Right cardiac atrium (tissue), 5 donors: ENCODE results near the gene H3-3A. TPM values are rescaled to one million over a fixed set of nuclear protein-coding genes. Genes with fewer than 3 reads are reported as not detected.

Experiments used
- ATAC-seq, 2 donors: fragments of 200-7000 bp; cut with Tn5 transposase; one replicate each; pipeline versions ENCODE4 v1.8.0 to v1.9.1; 2020; ENCODE audit warnings: moderate library complexity in 2 of 2, mild to moderate bottlenecking in 1 of 2
- DNase-seq, 3 donors: peaks; one replicate each; pipeline ENCODE4 v3.0.0-alpha.2; 2020
- H3K27ac ChIP-seq: one replicate; pipeline ENCODE4 v1.5.1; 2013; ENCODE audit warnings: mild to moderate bottlenecking, low read length, control low read depth, moderate library complexity
- H3K27me3 ChIP-seq: one replicate; pipeline ENCODE4 v1.6.1; 2013; ENCODE audit not compliant: control insufficient read depth, insufficient read depth
- H3K4me1 ChIP-seq: one replicate; pipeline ENCODE4 v1.6.1; 2013; ENCODE audit warnings: low read length; ENCODE audit not compliant: control insufficient read depth, insufficient read depth
- H3K4me3 ChIP-seq: one replicate; pipeline ENCODE4 v1.5.1; 2013; ENCODE audit warnings: low read length, control low read depth
- H3K9me3 ChIP-seq: one replicate; pipeline ENCODE4 v1.6.1; 2013; ENCODE audit warnings: low read length; ENCODE audit not compliant: control insufficient read depth
- WGBS: extraction: QIAGEN DNeasy Blood & Tissue Kit; methylation state at CpG from one replicate; pipeline ENCODE4 v1.1.7; 2013; 5-methylcytosine and 5-hydroxymethylcytosine counted together
- intact Hi-C, 4 donors: fragments of 100-400 bp; cut with DNase I; formaldehyde crosslinking; loops; one replicate each; pipeline versions ENCODE4 v1.11.0 to v1.14.0; 2022 to 2023
- long read RNA-seq, 4 donors: library from polyadenylated mRNA; unstranded; transcript quantifications; one replicate each; pipeline ENCODE4 v2.0.0, GENCODE V29; 2020 to 2021
- polyA plus RNA-seq: library from polyadenylated mRNA; stranded (reverse); fragments of 200-250 nt; gene quantifications from one replicate; pipeline ENCODE4 v1.2.3, GENCODE V29; 2013
- total RNA-seq, 4 donors: library from RNA; stranded (reverse); fragmentation: NEBNext Ultra II Directional; extraction: Animal tissue kit (Norgen Biotek cat#: 25700); gene quantifications; one replicate each; pipeline ENCODE4 v1.2.1, GENCODE V29; 2021
- donor health status: healthy with polysubstance abuse.
- donor health status: DM: no; HTN: yes; CAD: no.
- donor health status: DM: no; HTN: no; CAD: no.
- donor health status: DM: no; HTN: yes; CAD: no; lungs with severe emphysema.
- donor health status: DM: yes; HTN: yes; CAD: no.

H3-3A gene
- 100 to 1,000 TPM; 304 to 344 (median 328) TPM for total RNA-seq
- 557 TPM for polyA plus RNA-seq
- long read RNA-seq, donor 1, transcript H3F3A-201 (3 exons, 1,308 nt) = minor isoform, 6 of 106 reads
- long read RNA-seq, donor 1, transcript H3F3A-203 (4 exons, 1,088 nt) = major isoform, 82 of 106 reads
- long read RNA-seq, donor 1, partial matches to known transcripts = 15 of 106 reads
- long read RNA-seq, donor 1, other reads (novel, unspliced or antisense) = 3 of 106 reads
- long read RNA-seq, donor 2, transcript H3F3A-203 (4 exons, 1,088 nt) = major isoform, 120 of 128 reads
- long read RNA-seq, donor 2, partial matches to known transcripts = 1 of 128 reads
- long read RNA-seq, donor 2, other reads (novel, unspliced or antisense) = 6 of 128 reads
- long read RNA-seq, donor 3, transcript H3F3A-203 (4 exons, 1,088 nt) = major isoform, 109 of 117 reads
- long read RNA-seq, donor 3, partial matches to known transcripts = 1 of 117 reads
- long read RNA-seq, donor 3, other reads (novel, unspliced or antisense) = 4 of 117 reads
- long read RNA-seq, donor 4, transcript H3F3A-203 (4 exons, 1,088 nt) = major isoform, 103 of 106 reads
- long read RNA-seq, donor 4, partial matches to known transcripts = 0 of 106 reads
- long read RNA-seq, donor 4, other reads (novel, unspliced or antisense) = 3 of 106 reads

GRCh38 chr1:226062558-226063223 is at the start of gene H3-3A:
H3-3A (plus strand) TSS chr1:226062716; CDS start chr1:226064352, 1,636 bp downstream.
- under 1% methylated on average over 78 of the region's 78 CpGs for WGBS
- H3K4me3 ChIP-seq = peak within 1 kb of the TSS; percentile 96
- H3K4me1 ChIP-seq = no peaks in the 10 kb centered on the region
- peak within 1 kb of the TSS; percentile 100 for H3K27ac ChIP-seq
- ATAC-seq = peak; percentile 95
- H3K9me3 ChIP-seq = no peaks in the 10 kb centered on the region
- DNase-seq = peak; percentile 99 to 100 (median 100)
- intact Hi-C loops = loop anchor here in 3 of 4 donors (2.0 to 10.0 kb wide), 4 partner anchors 60 to 132 kb away; no protein-coding TSS in a partner anchor
- no peaks in the 10 kb centered on the region for H3K27me3 ChIP-seq

- no peaks in the 10 kb centered on the region for H3K27me3 ChIP-seq
- no peak for DNase-seq
- 59% methylated on average over 6 of the region's 6 CpGs for WGBS
- H3K4me3 ChIP-seq = no peak overlapping the region
- ATAC-seq = no peak
- intact Hi-C loops = no loop called here
- H3K9me3 ChIP-seq = no peaks in the 10 kb centered on the region
- no peak overlapping the region for H3K27ac ChIP-seq
- H3K4me1 ChIP-seq = no peaks in the 10 kb centered on the region
Measured at GRCh38 chr1:226017070-226017469, 45.4 kb upstream of the H3-3A start.

GRCh38 chr1:226019572-226019971 is 42.9 kb upstream of the H3-3A start:
- H3K27ac ChIP-seq = no peak overlapping the region
- H3K4me3 ChIP-seq = no peak overlapping the region
- H3K4me1 ChIP-seq = no peaks in the 10 kb centered on the region
- 93% methylated on average over 1 of the region's 1 CpG for WGBS
- ATAC-seq (no peak), DNase-seq (no peak)
- H3K9me3 ChIP-seq = no peaks in the 10 kb centered on the region
- intact Hi-C loops = no loop called here
- no peaks in the 10 kb centered on the region for H3K27me3 ChIP-seq

- H3K4me3 ChIP-seq = no peak overlapping the region
- ATAC-seq (no peak), DNase-seq (no peak)
- intact Hi-C loops = no loop called here
- no peaks in the 10 kb centered on the region for H3K4me1 ChIP-seq
- 59% methylated on average over 3 of the region's 3 CpGs for WGBS
- no peaks in the 10 kb centered on the region for H3K9me3 ChIP-seq
- H3K27me3 ChIP-seq = no peaks in the 10 kb centered on the region
- no peak overlapping the region for H3K27ac ChIP-seq
Measured at GRCh38 chr1:226021401-226021800, 41.1 kb upstream of the H3-3A start.

- H3K27me3 ChIP-seq = no peaks in the 10 kb centered on the region
- no peak for DNase-seq
- no peak overlapping the region for H3K4me3 ChIP-seq
- intact Hi-C loops = no loop called here
- no peak overlapping the region for H3K27ac ChIP-seq
- ATAC-seq = no peak
- no peaks in the 10 kb centered on the region for H3K4me1 ChIP-seq
- WGBS = 46% methylated on average over 2 of the region's 2 CpGs
- H3K9me3 ChIP-seq = no peaks in the 10 kb centered on the region
Measured at GRCh38 chr1:226021801-226022200, 40.7 kb upstream of the H3-3A start.

- Histone ChIP-seq H3K9me3 (no peaks in the 10 kb centered on the region), H3K4me1 (no peaks in the 10 kb centered on the region), H3K27me3 (no peaks in the 10 kb centered on the region), H3K4me3 (no peak overlapping the region), H3K27ac (no peak overlapping the region)
- intact Hi-C loops = no loop called here
- DNase-seq = no peak
- ATAC-seq = no peak
- 69% methylated on average over 5 of the region's 5 CpGs for WGBS
Measured at GRCh38 chr1:226023735-226024134, 38.8 kb upstream of the H3-3A start.

- Histone ChIP-seq H3K27ac (no peak overlapping the region), H3K4me3 (no peak overlapping the region), H3K9me3 (no peaks in the 10 kb centered on the region), H3K4me1 (no peaks in the 10 kb centered on the region), H3K27me3 (no peaks in the 10 kb centered on the region)
- DNase-seq (no peak), ATAC-seq (no peak)
- intact Hi-C loops = no loop called here
- WGBS = 65% methylated on average over 2 of the region's 2 CpGs
Measured at GRCh38 chr1:226026833-226027232, 35.7 kb upstream of the H3-3A start.

GRCh38 chr1:226027538-226028217 is 34.8 kb upstream of the H3-3A start:
- ATAC-seq (no peak), DNase-seq (no peak)
- WGBS = 90% methylated on average over 5 of the region's 5 CpGs
- H3K27ac ChIP-seq = no peak overlapping the region
- no peaks in the 10 kb centered on the region for H3K4me1 ChIP-seq
- no peaks in the 10 kb centered on the region for H3K9me3 ChIP-seq
- H3K27me3 ChIP-seq = no peaks in the 10 kb centered on the region
- intact Hi-C loops = no loop called here
- H3K4me3 ChIP-seq = no peak overlapping the region

GRCh38 chr1:226029093-226029496 is 33.4 kb upstream of the H3-3A start:
- intact Hi-C loops = no loop called here
- ATAC-seq (peak in 1 of 2 donors; percentile 28), DNase-seq (no peak)
- 83% methylated on average over 7 of the region's 7 CpGs for WGBS
- no peaks in the 10 kb centered on the region for H3K4me1 ChIP-seq
- H3K4me3 ChIP-seq = no peak overlapping the region
- H3K27ac ChIP-seq = no peak overlapping the region
- H3K27me3 ChIP-seq = no peaks in the 10 kb centered on the region
- H3K9me3 ChIP-seq = no peaks in the 10 kb centered on the region

- DNase-seq (no peak), ATAC-seq (no peak)
- no peak overlapping the region for H3K27ac ChIP-seq
- no peaks in the 10 kb centered on the region for H3K9me3 ChIP-seq
- H3K4me1 ChIP-seq = no peaks in the 10 kb centered on the region
- intact Hi-C loops = no loop called here
- H3K4me3 ChIP-seq = no peak overlapping the region
- H3K27me3 ChIP-seq = no peaks in the 10 kb centered on the region
- WGBS = 91% methylated on average over 7 of the region's 7 CpGs
Measured at GRCh38 chr1:226029568-226030225, 32.8 kb upstream of the H3-3A start.
